B cell (primary cell): ENCODE data around the gene DLG3. TPM values are rescaled to one million over a fixed set of nuclear protein-coding genes. Genes with fewer than 3 reads are reported as not detected.

Source experiments
- ATAC-seq: fragments of 200-7000 bp; cut with Tn5 transposase; one replicate; pipeline ENCODE4 v1.10.0; 2021; ENCODE audit warnings: low read depth, mild to moderate bottlenecking, moderate number of reproducible peaks, moderate library complexity
- CTCF ChIA-PET: fragments of 350-600 bp; sonication (Branson Sonifier 250); formaldehyde crosslinking; loops from one replicate; lab custom pipeline; 2021; ENCODE audit warnings: antibody characterized with exemption, inconsistent platforms; lab: Charles Lee
- POLR2A ChIA-PET: fragments of 350-600 bp; sonication (Branson Sonifier 250); formaldehyde crosslinking; loops from one replicate; lab custom pipeline; 2021; ENCODE audit warnings: antibody characterized with exemption; lab: Charles Lee
- DNase-seq: peaks from one replicate; pipeline ENCODE4 v3.0.0; 2013
- H2AFZ ChIP-seq: 2 replicates; pipeline ENCODE4 v1.6.1; 2012; ENCODE audit warnings: mild to moderate bottlenecking, low read depth, low read length; ENCODE audit not compliant: insufficient read depth, poor library complexity, severe bottlenecking
- H3K27ac ChIP-seq, 2 donors: 1 replicate in 1 of 2; 2 replicates in 1 of 2; pipeline ENCODE4 v1.5.1; 2012 to 2013; ENCODE audit warnings: low read length in 2 of 2, mild to moderate bottlenecking in 2 of 2, moderate library complexity in 1 of 2
- H3K27me3 ChIP-seq, 4 experiments: fragments of 200-600 bp in 1 of 4; sonication (generic) in 1 of 4; replicated peaks in 1 of 4; 1 replicate in 2 of 4; 2 replicates in 2 of 4; pipeline versions ENCODE4 v1.6.1 to v1.7.0; 2013 to 2016; ENCODE audit warnings: low read length in 3 of 4, mild to moderate bottlenecking in 2 of 4, mixed read lengths in 1 of 4, moderate library complexity in 1 of 4; ENCODE audit not compliant: insufficient read depth in 4 of 4, control insufficient read depth in 3 of 4; ENCODE audit errors: control extremely low read depth in 1 of 4
- H3K36me3 ChIP-seq, 2 experiments: replicated peaks in 1 of 2; 1 replicate in 1 of 2; 2 replicates in 1 of 2; pipeline versions ENCODE4 v1.6.1 to v1.7.1; 2013; ENCODE audit warnings: low read length in 1 of 2; ENCODE audit not compliant: insufficient read depth in 2 of 2, control insufficient read depth in 1 of 2; ENCODE audit errors: control extremely low read depth in 1 of 2, extremely low read depth in 1 of 2
- H3K4me1 ChIP-seq, 2 donors: fragments of 200-600 bp in 1 of 2; sonication (generic) in 1 of 2; 1 replicate in 1 of 2; 2 replicates in 1 of 2; pipeline versions ENCODE4 v1.5.1 to v1.6.1; 2013 to 2017; ENCODE audit warnings: low read length in 2 of 2; ENCODE audit not compliant: control insufficient read depth in 2 of 2, insufficient read depth in 2 of 2
- H3K4me2 ChIP-seq: replicated peaks from 2 replicates; pipeline ENCODE3; 2012; ENCODE audit warnings: mild to moderate bottlenecking, low read depth, low read length; ENCODE audit not compliant: poor library complexity, severe bottlenecking
- H3K4me3 ChIP-seq, 5 experiments: fragments of 200-600 bp in 1 of 5; sonication (generic) in 1 of 5; 1 replicate in 3 of 5; 2 replicates in 2 of 5; pipeline versions ENCODE4 v1.5.1 to v1.7.0; 2011 to 2016; ENCODE audit warnings: low read length in 4 of 5, mild to moderate bottlenecking in 4 of 5, low read depth in 2 of 5, control low read depth in 1 of 5, moderate library complexity in 1 of 5; ENCODE audit not compliant: insufficient read depth in 1 of 5; ENCODE audit errors: control extremely low read depth in 1 of 5, extremely low read depth in 1 of 5
- H3K79me2 ChIP-seq: fragments of 200-600 bp; sonication (generic); one replicate; pipeline ENCODE4 v1.6.0; 2016; ENCODE audit warnings: low read length; ENCODE audit not compliant: control insufficient read depth, insufficient read depth
- H3K9ac ChIP-seq: fragments of 200-600 bp; sonication (generic); 2 replicates; pipeline ENCODE4 v1.6.1; 2017; ENCODE audit warnings: mild to moderate bottlenecking, low read length, moderate library complexity
- H3K9me3 ChIP-seq, 3 donors: one replicate each; pipeline versions ENCODE4 v1.6.1 to v1.7.1; 2013; ENCODE audit warnings: low read length in 2 of 3; ENCODE audit not compliant: control insufficient read depth in 2 of 3, insufficient read depth in 1 of 3; ENCODE audit errors: control extremely low read depth in 1 of 3
- H4K20me1 ChIP-seq: 2 replicates; pipeline ENCODE4 v1.6.0; 2012; ENCODE audit warnings: mild to moderate bottlenecking, low read length; ENCODE audit not compliant: insufficient read depth, control insufficient read depth, poor library complexity, severe bottlenecking
- H3K27ac Mint-ChIP-seq: one replicate; pipeline ENCODE4 v1.8.0; 2021; ENCODE audit warnings: mixed read lengths
- H3K27me3 Mint-ChIP-seq: one replicate; pipeline ENCODE4 v1.8.0; 2021; ENCODE audit warnings: mixed read lengths
- H3K4me1 Mint-ChIP-seq: one replicate; pipeline ENCODE4 v1.8.0; 2021; ENCODE audit warnings: mixed read lengths
- H3K4me3 Mint-ChIP-seq: one replicate; pipeline ENCODE4 v1.8.0; 2021; ENCODE audit warnings: mixed read lengths
- H3K9me3 Mint-ChIP-seq: one replicate; pipeline ENCODE4 v1.8.0; 2022; ENCODE audit warnings: mixed read lengths; ENCODE audit not compliant: insufficient read depth
- CTCF ChIP-seq: fragments of 200-600 bp; IDR thresholded peaks from one replicate; pipeline ENCODE4 v1.8.0; 2022; ENCODE audit warnings: antibody characterized with exemption, mild to moderate bottlenecking
- EZH2 ChIP-seq: IDR thresholded peaks from 2 replicates; pipeline ENCODE4 v1.6.1; 2012; ENCODE audit warnings: borderline replicate concordance, low read depth, mild to moderate bottlenecking, moderate library complexity, low read length; ENCODE audit not compliant: insufficient read depth, poor library complexity, severe bottlenecking
- WGBS: methylation state at CpG from one replicate; pipeline ENCODE4 v1.1.5; 2013; ENCODE audit warnings: missing lambda C conversion rate; ENCODE audit not compliant: insufficient coverage; 5-methylcytosine and 5-hydroxymethylcytosine counted together
- intact Hi-C: fragments of 100-400 bp; cut with micrococcal nuclease; formaldehyde crosslinking; loops from one replicate; pipeline ENCODE4 v1.10.0; 2022
- polyA plus RNA-seq: library from polyadenylated mRNA; depleted of rRNA; stranded (reverse); fragments of >200 nt; gene quantifications from 2 replicates; pipeline ENCODE4 v1.2.3, GENCODE V29; 2012
- total RNA-seq, 2 donors: library from RNA; stranded (reverse); fragments of 120-200 nt in 1 of 2; gene quantifications; 1 replicate in 1 of 2; 2 replicates in 1 of 2; pipeline versions ENCODE4 v1.2.3 to v1.2.4, GENCODE V29; 2013 to 2022

Gene DLG3
- total and polyA plus RNA-seq, 2 donors (not counting 1 experiment from before 2014, with no cell fraction given), result 1.5 to 6.9 TPM

- TF ChIP-seq EZH2 (no peak), CTCF (no peak)
- intact Hi-C loops, result no loop called here
- no peak overlapping the region for H2AFZ ChIP-seq
Observed at GRCh38 chrX:70554081-70554480, 109.4 kb downstream of the DLG3 start.

GRCh38 chrX:70554523-70554922 lies 109.9 kb downstream of the DLG3 start:
- Mint-ChIP-seq H3K4me1 (no peaks in the 10 kb centered on the region), H3K27ac (no peak overlapping the region), H3K27me3 (no peaks in the 10 kb centered on the region), H3K9me3 (no peaks in the 10 kb centered on the region), H3K4me3 (no peak overlapping the region)
- Histone ChIP-seq H2AFZ (no peak overlapping the region), H3K9me3 (no peaks in the 10 kb centered on the region), H3K4me2 (no peak overlapping the region), H3K4me3 (no peak overlapping the region), H3K4me1 (no peaks in the 10 kb centered on the region), H4K20me1 (no peaks in the 10 kb centered on the region), H3K27ac (no peak overlapping the region), H3K27me3 (no peaks in the 10 kb centered on the region), H3K9ac (no peak overlapping the region), H3K79me2 (no peaks in the 10 kb centered on the region), H3K36me3 (no peaks in the 10 kb centered on the region)
- DNase-seq (no peak), ATAC-seq (no peak)
- WGBS, result no CpG with 5 or more reads among the region's 2 CpGs
- TF ChIP-seq CTCF, result no peak
- TF ChIP-seq EZH2, result no peak
- intact Hi-C loops, result no loop called here
- ChIA-PET CTCF (no interaction called here), POLR2A (no interaction called here)

More at GRCh38 chrX:70554081-70554480, 109.4 kb downstream of the DLG3 start:
- H3K9me3 ChIP-seq, result no peaks in the 10 kb centered on the region
- Mint-ChIP-seq H3K27ac (no peak overlapping the region), H3K4me1 (no peaks in the 10 kb centered on the region), H3K27me3 (no peaks in the 10 kb centered on the region), H3K4me3 (no peak overlapping the region), H3K9me3 (no peaks in the 10 kb centered on the region)
- H3K9ac ChIP-seq, result no peak overlapping the region
- no peak overlapping the region for H3K4me3 ChIP-seq
- WGBS, result no CpG with 5 or more reads among the region's 2 CpGs
- CTCF ChIA-PET, result no interaction called here
- POLR2A ChIA-PET, result no interaction called here
- H3K4me2 ChIP-seq, result no peak overlapping the region
- H3K27ac ChIP-seq, result no peak overlapping the region
- H3K4me1 ChIP-seq, result no peaks in the 10 kb centered on the region
- no peaks in the 10 kb centered on the region for H3K79me2 ChIP-seq
- DNase-seq (no peak), ATAC-seq (no peak)
- H3K36me3 ChIP-seq, result no peaks in the 10 kb centered on the region
- no peaks in the 10 kb centered on the region for H3K27me3 ChIP-seq
- H4K20me1 ChIP-seq, result no peaks in the 10 kb centered on the region
